GM19372 (cell line): ENCODE data around the gene PRIMA1.

Experiments used
- ATAC-seq: cut with Tn5 transposase; IDR thresholded peaks from one replicate; pipeline ENCODE4 v1.9.1; 2021; ENCODE audit warnings: mild to moderate bottlenecking, low read depth, moderate library complexity; ENCODE audit not compliant: unreplicated experiment

PRIMA1 gene

GRCh38 chr14:93797536-93797935 lies 9.3 kb upstream of the PRIMA1 start:
- no peak for ATAC-seq

GRCh38 chr14:93797071-93797470 lies 8.8 kb upstream of the PRIMA1 start:
- ATAC-seq = no peak

GRCh38 chr14:93794756-93795155 lies 6.5 kb upstream of the PRIMA1 start:
- no peak for ATAC-seq

GRCh38 chr14:93793555-93794324 lies 5.5 kb upstream of the PRIMA1 start:
- ATAC-seq = no peak

- ATAC-seq = no peak
Observed at GRCh38 chr14:93792391-93792790, 4.1 kb upstream of the PRIMA1 start.

- ATAC-seq = no peak
Observed at GRCh38 chr14:93790966-93791365, 2.7 kb upstream of the PRIMA1 start.

- ATAC-seq = no peak
Observed at GRCh38 chr14:93789228-93790130, 1.2 kb upstream of the PRIMA1 start.

- no peak for ATAC-seq
Observed at GRCh38 chr14:93788543-93789227, 400 bp upstream of the PRIMA1 start.

GRCh38 chr14:93787465-93788292 lies 606 bp downstream of the PRIMA1 start:
- ATAC-seq = no peak

GRCh38 chr14:93785423-93785822 lies 2.9 kb downstream of the PRIMA1 start:
- ATAC-seq = no peak

- ATAC-seq = no peak
Observed at GRCh38 chr14:93784878-93785277, 3.4 kb downstream of the PRIMA1 start.

GRCh38 chr14:93780813-93781400 lies 7.4 kb downstream of the PRIMA1 start:
- ATAC-seq = no peak

GRCh38 chr14:93778856-93779629 lies 9.2 kb downstream of the PRIMA1 start:
- ATAC-seq = no peak

- no peak for ATAC-seq
Observed at GRCh38 chr14:93778453-93778852, 9.8 kb downstream of the PRIMA1 start.

GRCh38 chr14:93775744-93776143 lies 12.5 kb downstream of the PRIMA1 start:
- no peak for ATAC-seq

- no peak for ATAC-seq
Observed at GRCh38 chr14:93775158-93775557, 13.1 kb downstream of the PRIMA1 start.

- ATAC-seq = no peak
Observed at GRCh38 chr14:93772263-93772662, 16.0 kb downstream of the PRIMA1 start.

- ATAC-seq = no peak
Observed at GRCh38 chr14:93765970-93766369, 22.3 kb downstream of the PRIMA1 start.

GRCh38 chr14:93765155-93765554 lies 23.1 kb downstream of the PRIMA1 start:
- ATAC-seq = no peak
